Measurements from ENCODE around the gene MPPED2. TPM values are rescaled to one million over a fixed set of nuclear protein-coding genes. Genes with fewer than 3 reads are reported as not detected.
A peak's percentile ranks its signal among the peaks of the same experiment; 100 is the strongest.

Gene MPPED2
- total and polyA plus RNA-seq, 4 donors = 0.11 to 5.6 (median 1.1) TPM

DNA sequence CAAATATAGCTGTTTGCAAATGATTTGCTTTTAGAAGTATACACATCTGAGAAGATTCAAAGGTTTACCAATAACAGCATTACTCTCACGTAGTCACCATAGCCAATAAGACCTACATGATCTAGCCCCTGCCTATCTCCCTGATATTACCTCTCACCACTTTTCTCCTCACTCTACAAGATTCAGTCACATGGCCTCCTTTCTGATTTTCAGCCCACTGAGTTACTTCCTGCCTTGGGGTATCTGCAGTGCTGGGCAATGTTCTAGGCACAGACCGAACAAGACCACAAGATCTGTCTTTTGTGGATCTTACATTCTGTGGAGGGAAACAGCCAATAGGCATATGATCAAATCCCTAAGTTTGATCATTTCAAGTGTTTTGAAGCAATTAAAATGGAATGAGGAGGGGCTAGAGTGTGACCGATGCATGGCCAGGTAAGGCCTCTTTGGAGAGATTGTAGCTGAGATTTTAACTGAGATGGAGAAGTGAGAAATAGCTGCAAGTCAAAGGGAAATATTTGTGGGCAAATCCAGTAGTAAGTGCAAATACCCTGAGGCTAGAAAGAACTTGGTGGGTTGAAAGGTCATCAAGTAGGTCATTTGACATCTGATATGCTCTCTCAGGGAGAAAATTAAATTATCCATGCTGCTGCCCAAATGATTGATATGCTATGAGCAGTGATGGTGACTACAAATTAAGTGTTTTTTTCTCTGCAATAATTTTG, 220.2 kb downstream of the MPPED2 start:
- Histone ChIP-seq H3K9me3 (ENCODE audit: control insufficient read depth in 4 of 4, insufficient read depth in 3 of 4, low read length in 3 of 4) (no peaks in the 10 kb centered on the region), H3K27ac (ENCODE audit: low read depth in 1 of 2, low read length in 1 of 2) (no peak overlapping the region), H3K36me3 (ENCODE audit: control insufficient read depth in 4 of 4, insufficient read depth in 4 of 4, low read length in 4 of 4) (no peaks in the 10 kb centered on the region), H3K4me1 (ENCODE audit: control insufficient read depth in 5 of 5, insufficient read depth in 5 of 5, low read length in 5 of 5) (peaks cover 0 to 10% (median 0%) of the 10 kb centered on the region in 5 donors), H3K4me3 (no peak overlapping the region), H3K9ac (ENCODE audit: insufficient read depth in 1 of 2, low read length in 2 of 2) (no peak overlapping the region), H3K27me3 (ENCODE audit: control insufficient read depth in 3 of 3, insufficient read depth in 3 of 3, low read length in 2 of 3) (no peaks in the 10 kb centered on the region)
- 94 to 97% methylated on average over 3 of the region's 3 CpGs for WGBS, 2 donors
- ATAC-seq (ENCODE audit: insufficient read depth, low FRiP score) (no peak), DNase-seq (no peak)
- no peak for TF ChIP-seq CTCF (IDR thresholded peaks at IDR 0.05; ENCODE audit: control extremely low read depth, extremely low read depth)

GRCh38 chr11:30364837-30365482, 221.2 kb downstream of the MPPED2 start:
- Histone ChIP-seq H3K4me3 (no peak overlapping the region), H3K27ac (ENCODE audit: low read depth in 1 of 2, low read length in 1 of 2) (no peak overlapping the region), H3K4me1 (ENCODE audit: control insufficient read depth in 5 of 5, insufficient read depth in 5 of 5, low read length in 5 of 5) (peaks cover 0 to 10% (median 0%) of the 10 kb centered on the region in 5 donors), H3K9me3 (ENCODE audit: control insufficient read depth in 4 of 4, insufficient read depth in 3 of 4, low read length in 3 of 4) (no peaks in the 10 kb centered on the region), H3K9ac (ENCODE audit: insufficient read depth in 1 of 2, low read length in 2 of 2) (no peak overlapping the region), H3K36me3 (ENCODE audit: control insufficient read depth in 4 of 4, insufficient read depth in 4 of 4, low read length in 4 of 4) (no peaks in the 10 kb centered on the region), H3K27me3 (ENCODE audit: control insufficient read depth in 3 of 3, insufficient read depth in 3 of 3, low read length in 2 of 3) (no peaks in the 10 kb centered on the region)
- no peak for ATAC-seq (ENCODE audit: insufficient read depth, low FRiP score)
- no peak for DNase-seq
- 87 to 90% methylated on average over 9 of the region's 9 CpGs for WGBS, 2 donors
- TF ChIP-seq CTCF (IDR thresholded peaks at IDR 0.05; ENCODE audit: control extremely low read depth, extremely low read depth) = no peak

GRCh38 chr11:30364139-30364836, 221.9 kb downstream of the MPPED2 start:
- no peak for TF ChIP-seq CTCF (IDR thresholded peaks at IDR 0.05; ENCODE audit: control extremely low read depth, extremely low read depth)
- no peak overlapping the region for H3K9ac ChIP-seq (ENCODE audit: insufficient read depth in 1 of 2, low read length in 2 of 2)
- WGBS, 2 donors = 63 to 74% methylated on average over 7 of the region's 7 CpGs
- H3K27ac ChIP-seq (ENCODE audit: low read depth in 1 of 2, low read length in 1 of 2) = no peak overlapping the region
- no peaks in the 10 kb centered on the region for H3K27me3 ChIP-seq (ENCODE audit: control insufficient read depth in 3 of 3, insufficient read depth in 3 of 3, low read length in 2 of 3)
- H3K4me3 ChIP-seq = no peak overlapping the region
- DNase-seq (peak in 2 of 3 donors; percentile 17 to 24), ATAC-seq (ENCODE audit: insufficient read depth, low FRiP score) (no peak)
- H3K9me3 ChIP-seq (ENCODE audit: control insufficient read depth in 4 of 4, insufficient read depth in 3 of 4, low read length in 3 of 4) = no peaks in the 10 kb centered on the region
- H3K36me3 ChIP-seq (ENCODE audit: control insufficient read depth in 4 of 4, insufficient read depth in 4 of 4, low read length in 4 of 4) = no peaks in the 10 kb centered on the region
- H3K4me1 ChIP-seq (ENCODE audit: control insufficient read depth in 5 of 5, insufficient read depth in 5 of 5, low read length in 5 of 5) = peaks cover 0 to 10% (median 0%) of the 10 kb centered on the region in 5 donors

Data from lung (tissue), 12 donors.